ENCODE data around the gene TCF12. TPM values are rescaled to one million over a fixed set of nuclear protein-coding genes. Genes with fewer than 3 reads are reported as not detected.
A peak's percentile ranks its signal among the peaks of the same experiment; 100 is the strongest.

The TCF12 gene
- polyA plus RNA-seq, 3 donors from 2014 or later, result 34.7 to 79.4 (median 57.6) TPM

DNA sequence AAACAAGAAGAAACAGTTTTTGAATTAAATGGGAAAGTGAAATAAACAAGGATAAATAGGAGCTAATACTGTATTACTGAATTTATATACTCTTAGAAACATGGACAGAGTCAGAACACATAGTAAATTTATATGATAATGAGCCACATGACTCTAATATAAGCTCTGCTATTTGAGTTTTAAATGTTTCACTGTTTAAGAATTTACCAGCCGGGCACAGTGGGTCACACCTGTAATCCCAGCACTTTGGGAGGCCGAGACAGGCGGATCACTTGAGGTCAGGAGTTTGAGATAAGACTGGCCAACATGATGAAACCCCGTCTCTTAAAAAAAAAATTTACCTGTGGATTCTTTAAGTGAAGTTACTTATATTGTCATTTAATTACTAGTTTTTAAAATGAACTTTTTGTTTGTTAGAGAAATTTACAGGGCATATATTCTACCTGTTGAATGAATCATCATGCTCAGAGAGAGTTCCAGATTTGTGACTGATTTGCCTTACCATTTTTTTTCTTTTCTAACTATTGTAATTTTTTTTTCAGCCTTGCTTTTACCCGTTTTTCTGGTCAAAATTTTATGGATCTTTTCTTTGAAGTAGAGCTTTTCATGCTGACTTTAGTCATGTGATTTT, 125.7 kb downstream of the TCF12 start:
- H3K4me1 Mint-ChIP-seq, result peaks cover 15 to 50% of the 10 kb centered on the region in 2 donors
- no peak overlapping the region for H3K4me3 Mint-ChIP-seq
- H3K9me3 Mint-ChIP-seq, result no peaks in the 10 kb centered on the region
- no peak overlapping the region for H3K27ac Mint-ChIP-seq
- no peak for DNase-seq
- peaks cover 0 to 1% (median 0%) of the 10 kb centered on the region in 3 donors for H3K27me3 Mint-ChIP-seq (ENCODE audit: low read depth in 3 of 3)
- peaks cover 0 to 6% (median 2%) of the 10 kb centered on the region in 3 donors for H3K36me3 Mint-ChIP-seq

DNA sequence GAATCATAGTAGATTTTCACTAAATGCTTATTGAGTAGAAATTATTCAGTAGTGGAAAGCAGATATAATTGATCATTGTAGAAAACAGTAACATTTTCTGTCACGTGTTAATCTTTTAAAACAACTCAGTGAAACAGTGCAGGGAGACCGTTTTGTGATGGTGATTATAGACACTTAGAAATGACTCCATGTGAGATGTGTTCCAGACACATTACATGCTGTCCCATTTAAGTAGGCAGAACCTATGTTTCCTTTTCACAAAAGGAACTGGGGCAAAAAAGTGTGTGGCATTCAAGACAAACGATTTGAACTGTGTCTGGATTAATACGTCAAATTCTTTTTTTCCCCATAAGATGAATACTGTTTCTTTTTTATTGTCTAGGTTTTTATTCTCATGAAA, 126.5 kb downstream of the TCF12 start:
- Mint-ChIP-seq H3K9me3 (no peaks in the 10 kb centered on the region), H3K36me3 (peaks cover 0 to 8% (median 5%) of the 10 kb centered on the region in 3 donors), H3K4me1 (peaks cover 10 to 46% of the 10 kb centered on the region in 2 donors), H3K27ac (peak overlapping the region in 1 of 6 donors; percentile 2), H3K4me3 (no peak overlapping the region), H3K27me3 (ENCODE audit: low read depth in 3 of 3) (peaks cover 0 to 1% (median 0%) of the 10 kb centered on the region in 3 donors)
- DNase-seq, result no peak

DNA sequence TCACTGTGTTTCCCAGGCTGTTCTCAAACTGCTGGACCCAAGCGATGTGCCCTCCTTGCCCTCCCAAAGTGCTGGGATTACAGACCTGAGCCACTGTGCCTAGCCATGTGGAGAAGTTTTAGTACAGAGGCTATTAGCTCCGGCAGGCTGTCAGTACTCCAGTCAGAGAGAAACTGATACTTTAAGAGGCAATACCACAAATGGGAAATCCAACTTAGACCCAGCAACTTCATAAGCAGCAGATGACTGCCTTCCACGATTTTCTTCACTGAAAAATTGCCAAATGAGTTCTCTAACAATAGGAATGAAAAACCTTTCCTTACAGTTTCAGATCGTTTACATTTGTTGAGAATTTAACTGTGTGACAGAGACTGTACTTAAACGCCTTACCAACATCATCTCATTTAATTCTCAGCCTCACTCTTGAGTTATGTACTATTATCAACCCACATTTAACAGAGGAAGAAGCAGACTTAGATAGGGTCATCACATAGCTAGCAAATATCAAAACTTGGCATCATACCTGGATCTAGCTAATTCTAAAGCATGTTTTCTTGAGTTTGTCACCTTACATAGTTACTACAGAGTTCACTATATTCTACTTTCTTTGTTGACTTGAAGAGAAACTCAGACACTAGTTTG, 127.4 kb downstream of the TCF12 start:
- Mint-ChIP-seq H3K27ac (peak overlapping the region in 1 of 6 donors; percentile 13), H3K9me3 (no peaks in the 10 kb centered on the region), H3K4me3 (no peak overlapping the region), H3K4me1 (peaks cover 10 to 40% of the 10 kb centered on the region in 2 donors), H3K36me3 (peaks cover 0 to 8% (median 5%) of the 10 kb centered on the region in 3 donors), H3K27me3 (ENCODE audit: low read depth in 3 of 3) (peaks cover 0 to 3% (median 0%) of the 10 kb centered on the region in 3 donors)
- DNase-seq, result no peak

DNA sequence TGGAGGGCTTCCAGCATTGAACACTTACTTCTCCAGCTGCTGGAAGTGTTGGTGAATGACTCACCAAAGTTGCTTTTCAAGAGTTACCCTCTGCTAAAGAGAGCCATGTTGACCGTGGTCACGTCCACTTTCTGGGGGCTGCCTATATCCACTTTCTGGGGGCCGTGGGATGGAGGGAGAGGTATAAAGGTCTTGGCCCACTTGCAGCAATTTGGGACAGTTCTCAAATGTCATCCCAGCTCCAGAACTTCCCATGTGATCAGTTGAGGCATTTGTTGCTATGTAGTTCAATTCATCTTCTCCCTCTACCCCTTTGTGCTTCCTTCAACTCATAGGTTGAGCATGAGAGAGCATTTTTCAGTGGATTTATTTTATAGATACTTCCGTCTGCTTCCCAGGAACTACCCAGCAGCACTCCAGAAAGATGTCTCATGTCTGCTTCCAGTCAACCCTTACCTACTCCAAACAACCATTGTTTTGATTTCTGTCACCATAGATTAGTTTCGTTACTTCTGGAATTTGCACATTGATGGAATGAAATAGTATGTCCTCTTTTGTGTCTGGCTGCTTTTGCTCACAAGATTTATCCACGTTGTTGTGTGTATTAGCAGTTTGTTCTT, 130.6 kb downstream of the TCF12 start:
- H3K9me3 Mint-ChIP-seq, result no peaks in the 10 kb centered on the region
- H3K4me3 Mint-ChIP-seq, result no peak overlapping the region
- peaks cover 32 to 57% of the 10 kb centered on the region in 2 donors for H3K4me1 Mint-ChIP-seq
- no peak for DNase-seq
- no peak overlapping the region for H3K27ac Mint-ChIP-seq
- peaks cover 0 to 8% (median 5%) of the 10 kb centered on the region in 3 donors for H3K36me3 Mint-ChIP-seq
- peaks cover 0 to 2% (median 0%) of the 10 kb centered on the region in 3 donors for H3K27me3 Mint-ChIP-seq (ENCODE audit: low read depth in 3 of 3)

DNA sequence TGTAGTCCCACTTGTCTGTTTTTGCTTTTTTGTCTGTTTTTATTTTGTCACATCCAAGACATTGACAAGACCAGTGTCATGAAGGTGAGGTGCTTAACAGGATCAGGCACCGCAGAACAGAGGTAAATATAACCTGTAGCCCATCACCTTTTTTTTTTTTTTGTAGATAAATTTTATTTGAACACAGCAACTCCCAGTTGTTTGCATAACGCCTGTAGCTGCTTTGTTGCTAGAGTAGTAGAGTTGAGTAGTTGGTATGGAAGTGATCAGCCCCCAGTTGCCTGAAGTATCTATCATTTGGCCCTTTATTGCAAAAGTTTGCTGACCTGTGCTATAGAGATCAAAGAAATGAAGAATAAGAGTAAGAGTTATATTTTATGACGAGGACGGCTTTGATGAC, 135.0 kb downstream of the TCF12 start:
- Mint-ChIP-seq H3K9me3 (no peaks in the 10 kb centered on the region), H3K27me3 (ENCODE audit: low read depth in 3 of 3) (peaks cover 0 to 2% (median 0%) of the 10 kb centered on the region in 3 donors), H3K4me3 (no peak overlapping the region), H3K36me3 (peaks cover 0 to 7% (median 5%) of the 10 kb centered on the region in 3 donors), H3K27ac (peak overlapping the region in 2 of 6 donors; percentile 3 to 29), H3K4me1 (peaks cover 48 to 74% of the 10 kb centered on the region in 2 donors)
- DNase-seq, result no peak

DNA sequence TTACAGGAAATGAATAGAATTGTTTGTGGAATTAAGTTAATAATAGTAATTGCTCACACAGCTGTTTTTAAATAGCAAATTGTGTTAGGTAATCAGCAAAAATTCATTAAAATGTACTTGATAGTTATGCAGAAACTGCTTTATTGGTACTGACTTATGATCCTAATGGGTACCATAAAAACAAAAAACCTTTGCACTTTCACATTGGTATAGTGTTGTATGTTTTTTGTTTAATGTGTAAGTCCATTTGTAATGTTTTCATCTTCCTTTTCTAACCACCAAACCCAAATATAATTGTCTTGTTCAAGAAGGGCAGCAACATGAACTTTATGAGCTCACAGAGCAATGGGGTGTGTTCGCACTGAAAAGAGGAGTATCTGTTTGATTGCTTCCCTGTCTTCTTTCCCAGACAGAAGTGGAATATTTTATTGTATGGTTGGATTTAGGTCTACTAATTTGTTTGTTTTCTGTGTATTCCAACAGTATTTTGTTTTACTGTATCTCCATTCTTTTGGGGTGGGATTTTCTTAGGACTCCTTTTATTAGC, 135.8 kb downstream of the TCF12 start:
- peak overlapping the region in 1 of 6 donors; percentile 9 for H3K27ac Mint-ChIP-seq
- peaks cover 0 to 2% (median 0%) of the 10 kb centered on the region in 3 donors for H3K27me3 Mint-ChIP-seq (ENCODE audit: low read depth in 3 of 3)
- no peak for DNase-seq
- H3K36me3 Mint-ChIP-seq, result peaks cover 0 to 2% (median 2%) of the 10 kb centered on the region in 3 donors
- H3K9me3 Mint-ChIP-seq, result no peaks in the 10 kb centered on the region
- H3K4me3 Mint-ChIP-seq, result no peak overlapping the region
- peaks cover 54 to 76% of the 10 kb centered on the region in 2 donors for H3K4me1 Mint-ChIP-seq

DNA sequence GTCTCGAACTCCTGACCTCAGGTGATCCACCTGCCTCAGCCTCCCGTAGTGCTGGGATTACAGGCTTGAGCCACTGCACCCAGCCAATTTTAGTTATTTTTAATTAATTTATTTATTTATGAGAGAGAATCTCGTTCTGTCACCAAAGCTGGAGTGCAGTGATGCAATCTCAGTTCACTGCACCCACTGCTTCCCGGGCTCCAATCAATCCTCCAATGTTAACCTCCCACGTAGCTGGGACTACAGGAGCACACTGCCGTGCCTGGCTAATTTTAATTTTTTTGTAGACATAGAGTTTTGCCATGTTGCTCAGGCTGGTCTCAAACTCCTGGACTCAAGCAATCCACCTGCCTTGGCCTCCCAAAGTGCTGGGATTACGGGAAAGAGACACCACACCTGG, 137.9 kb downstream of the TCF12 start:
- H3K4me3 Mint-ChIP-seq, result no peak overlapping the region
- no peaks in the 10 kb centered on the region for H3K36me3 Mint-ChIP-seq
- no peaks in the 10 kb centered on the region for H3K9me3 Mint-ChIP-seq
- DNase-seq, result no peak
- H3K4me1 Mint-ChIP-seq, result peaks cover 55 to 88% of the 10 kb centered on the region in 2 donors
- no peaks in the 10 kb centered on the region for H3K27me3 Mint-ChIP-seq (ENCODE audit: low read depth in 3 of 3)
- no peak overlapping the region for H3K27ac Mint-ChIP-seq

DNA sequence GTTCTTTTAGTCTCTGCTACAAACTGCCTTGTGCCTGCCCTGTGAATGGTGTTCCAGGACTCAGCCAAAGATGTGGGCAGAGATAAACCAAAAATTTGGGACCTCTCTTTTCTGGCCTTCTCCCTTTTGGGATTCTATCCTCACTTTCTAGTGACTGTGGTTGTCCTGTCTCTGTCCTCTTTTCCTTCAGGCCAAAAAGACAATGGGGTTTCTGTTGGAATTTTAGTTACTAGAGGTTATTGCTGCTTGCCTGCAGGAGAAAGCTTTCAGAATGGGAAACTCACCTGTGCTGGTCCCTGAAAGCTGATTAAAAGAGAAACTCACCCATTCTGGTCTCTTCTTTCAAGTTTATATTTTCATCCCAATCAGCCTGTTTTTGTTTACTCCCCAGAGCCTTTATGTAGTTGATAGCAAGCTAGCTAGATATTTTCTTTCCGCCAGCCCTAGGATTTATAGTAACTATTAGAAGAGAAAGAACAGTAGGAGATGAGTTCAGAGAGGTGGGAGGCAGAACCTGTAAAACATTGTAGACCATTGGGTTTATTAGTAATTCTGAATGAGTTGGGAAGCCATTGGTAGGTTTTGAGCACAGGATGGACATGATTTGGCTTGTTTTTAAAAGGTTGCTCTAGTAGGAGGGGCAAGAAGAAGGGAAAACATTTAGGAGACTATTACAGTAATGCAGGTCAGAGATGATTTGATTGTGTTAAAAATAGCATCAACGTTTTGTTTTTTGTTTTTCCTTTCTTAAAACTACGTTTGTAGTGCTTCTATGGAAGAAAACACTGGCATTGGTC, 138.9 kb downstream of the TCF12 start:
- Mint-ChIP-seq H3K27me3 (ENCODE audit: low read depth in 3 of 3) (no peaks in the 10 kb centered on the region), H3K27ac (no peak overlapping the region), H3K4me1 (peaks cover 48 to 83% of the 10 kb centered on the region in 2 donors), H3K9me3 (no peaks in the 10 kb centered on the region), H3K4me3 (no peak overlapping the region), H3K36me3 (no peaks in the 10 kb centered on the region)
- no peak for DNase-seq

DNA sequence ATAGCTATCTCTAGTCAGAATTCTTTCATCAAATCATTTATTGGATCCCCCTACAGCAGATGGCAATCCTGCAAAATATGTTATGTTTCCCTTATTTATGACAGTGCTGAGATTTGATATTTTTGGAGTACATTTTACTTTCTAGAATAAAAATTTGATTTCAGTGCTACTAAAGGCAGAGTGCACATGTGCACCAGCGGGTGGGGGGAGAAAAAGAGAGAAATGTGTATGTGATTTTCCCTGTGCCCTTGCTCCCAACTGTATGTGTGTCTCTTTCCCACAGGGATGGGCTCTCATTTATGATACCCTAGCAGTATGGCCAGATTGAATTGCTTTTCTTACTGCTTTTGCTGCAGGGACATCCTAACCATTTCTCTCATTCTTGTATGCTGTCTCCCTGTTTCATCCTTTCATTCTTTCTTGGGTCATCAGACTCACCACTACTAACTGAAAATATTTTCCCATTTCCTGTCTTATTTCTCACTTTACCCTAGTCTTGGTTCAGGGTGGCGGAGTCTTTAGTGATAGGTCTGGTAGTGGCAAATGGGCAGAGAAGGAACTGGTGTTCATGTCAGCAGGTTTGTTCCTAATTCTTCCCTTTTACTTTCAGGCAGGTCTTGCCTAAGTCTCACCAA, 140.7 kb downstream of the TCF12 start:
- DNase-seq, result no peak
- no peaks in the 10 kb centered on the region for H3K36me3 Mint-ChIP-seq
- no peak overlapping the region for H3K4me3 Mint-ChIP-seq
- H3K9me3 Mint-ChIP-seq, result no peaks in the 10 kb centered on the region
- no peak overlapping the region for H3K27ac Mint-ChIP-seq
- peaks cover 44 to 80% of the 10 kb centered on the region in 2 donors for H3K4me1 Mint-ChIP-seq
- H3K27me3 Mint-ChIP-seq (ENCODE audit: low read depth in 3 of 3), result no peaks in the 10 kb centered on the region

DNA sequence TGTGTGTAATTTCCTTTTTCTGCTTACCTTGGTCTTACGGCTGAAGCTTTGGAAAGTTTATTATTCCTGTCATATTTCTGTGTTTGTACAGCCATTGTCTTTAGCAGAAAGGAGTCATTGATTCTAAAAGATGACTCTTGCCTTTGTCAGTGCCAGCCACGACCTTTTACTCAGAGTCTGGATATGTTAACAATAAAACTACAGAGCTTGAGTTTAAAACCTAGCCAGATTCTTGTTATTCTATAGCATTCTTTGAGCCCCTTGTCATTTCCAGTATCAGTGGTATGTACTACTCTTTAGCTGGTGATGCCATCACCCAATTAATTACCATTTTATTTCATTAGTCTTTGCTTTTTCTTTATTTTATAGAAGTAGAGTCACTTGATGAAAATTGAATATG, 142.4 kb downstream of the TCF12 start:
- H3K4me1 Mint-ChIP-seq, result peaks cover 37 to 69% of the 10 kb centered on the region in 2 donors
- H3K4me3 Mint-ChIP-seq, result no peak overlapping the region
- no peak overlapping the region for H3K27ac Mint-ChIP-seq
- H3K27me3 Mint-ChIP-seq (ENCODE audit: low read depth in 3 of 3), result no peaks in the 10 kb centered on the region
- H3K36me3 Mint-ChIP-seq, result no peaks in the 10 kb centered on the region
- H3K9me3 Mint-ChIP-seq, result no peaks in the 10 kb centered on the region
- no peak for DNase-seq

DNA sequence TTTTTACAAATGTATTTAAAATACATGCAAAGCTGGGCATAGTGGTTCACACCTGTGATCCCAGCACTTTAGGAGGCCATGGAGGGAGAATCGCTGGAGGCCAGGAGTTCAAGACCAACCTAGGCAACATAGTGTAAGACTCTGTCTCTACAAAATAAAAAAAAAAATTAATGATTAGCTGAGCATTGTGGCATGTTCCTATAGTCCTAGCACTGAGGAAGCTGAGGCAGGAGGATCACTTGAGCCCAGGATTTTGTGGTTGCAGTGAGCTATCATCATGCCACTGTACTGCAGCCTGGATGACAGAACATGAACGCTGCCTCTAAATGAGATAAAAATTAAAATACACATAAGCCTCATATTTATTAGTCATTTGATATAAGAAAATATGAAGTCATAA, 142.8 kb downstream of the TCF12 start:
- H3K36me3 Mint-ChIP-seq, result no peaks in the 10 kb centered on the region
- no peaks in the 10 kb centered on the region for H3K9me3 Mint-ChIP-seq
- peaks cover 35 to 66% of the 10 kb centered on the region in 2 donors for H3K4me1 Mint-ChIP-seq
- H3K4me3 Mint-ChIP-seq, result no peak overlapping the region
- no peak for DNase-seq
- H3K27ac Mint-ChIP-seq, result no peak overlapping the region
- no peaks in the 10 kb centered on the region for H3K27me3 Mint-ChIP-seq (ENCODE audit: low read depth in 3 of 3)

DNA sequence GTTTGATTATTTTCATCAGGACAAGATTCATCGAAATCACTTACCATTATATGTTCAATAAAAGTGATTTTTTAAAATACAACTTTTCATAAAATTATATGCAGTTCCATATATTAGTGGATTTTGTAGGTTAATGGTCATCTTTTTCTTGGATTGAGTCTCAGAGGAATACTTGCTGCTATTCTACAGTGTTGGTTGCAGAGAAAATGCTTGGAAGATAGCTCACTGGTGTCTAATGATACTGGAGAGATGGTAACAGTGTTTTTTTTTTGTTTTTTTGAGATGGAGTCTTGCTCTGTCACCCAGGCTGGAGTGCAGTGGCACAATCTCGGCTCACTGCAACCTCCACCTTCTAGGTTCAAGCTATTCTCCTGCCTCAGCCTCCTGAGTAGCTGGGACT, 143.3 kb downstream of the TCF12 start:
- H3K27me3 Mint-ChIP-seq (ENCODE audit: low read depth in 3 of 3), result no peaks in the 10 kb centered on the region
- no peak for DNase-seq
- H3K4me1 Mint-ChIP-seq, result peaks cover 35 to 64% of the 10 kb centered on the region in 2 donors
- no peaks in the 10 kb centered on the region for H3K36me3 Mint-ChIP-seq
- no peak overlapping the region for H3K4me3 Mint-ChIP-seq
- no peaks in the 10 kb centered on the region for H3K9me3 Mint-ChIP-seq
- no peak overlapping the region for H3K27ac Mint-ChIP-seq

DNA sequence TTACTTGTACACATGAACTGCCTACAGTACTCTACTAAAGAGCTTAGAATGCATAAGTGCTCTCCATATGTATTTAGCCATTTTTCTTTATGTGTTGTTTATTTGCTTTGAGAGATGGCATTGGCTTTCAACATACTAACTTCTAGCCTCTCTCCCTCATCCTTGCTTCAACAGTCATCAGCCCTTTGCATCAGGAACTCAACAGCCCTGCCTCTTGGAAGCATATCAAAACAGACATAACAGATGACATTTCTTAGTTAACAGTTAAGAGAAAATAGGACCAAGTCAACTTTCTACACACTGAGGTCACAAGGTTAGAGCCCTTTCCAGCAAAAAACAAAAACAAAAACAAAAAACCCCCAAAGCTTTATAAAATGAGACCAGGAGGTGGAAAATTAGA, 145.6 kb downstream of the TCF12 start:
- no peaks in the 10 kb centered on the region for H3K27me3 Mint-ChIP-seq (ENCODE audit: low read depth in 3 of 3)
- no peak overlapping the region for H3K4me3 Mint-ChIP-seq
- no peaks in the 10 kb centered on the region for H3K36me3 Mint-ChIP-seq
- peaks cover 27 to 58% of the 10 kb centered on the region in 2 donors for H3K4me1 Mint-ChIP-seq
- H3K9me3 Mint-ChIP-seq, result no peaks in the 10 kb centered on the region
- no peak for DNase-seq
- H3K27ac Mint-ChIP-seq, result no peak overlapping the region
